ENCODE data around the gene CDH13.

The CDH13 gene

DNA sequence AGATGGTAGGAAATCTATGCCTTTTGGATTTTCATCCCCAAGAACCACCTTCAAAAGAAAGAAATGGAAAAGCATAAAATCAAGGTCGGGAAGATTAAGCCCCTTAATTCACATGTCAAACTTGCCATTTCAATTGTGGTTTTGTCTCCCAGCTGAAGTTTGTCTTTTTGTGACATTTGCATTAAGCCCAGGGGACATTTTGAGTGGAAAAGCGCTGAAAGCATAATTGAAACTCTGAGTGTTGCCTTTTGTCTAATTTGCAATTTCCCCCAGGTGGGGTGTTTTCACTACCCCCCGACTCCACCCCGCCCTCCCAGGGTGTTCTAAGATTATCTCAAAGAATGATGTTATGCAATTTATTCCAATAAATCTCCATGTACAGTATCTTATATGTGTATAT is 396.2 kb downstream of the CDH13 start:
- TF ChIP-seq POLR2AphosphoS5 (IDR thresholded peaks at IDR 0.05; ENCODE audit: borderline replicate concordance, low read depth, low read length): no peak
- TF ChIP-seq FOXP2 (optimal IDR thresholded peaks at IDR 0.05; ENCODE audit: control extremely low read depth, extremely low read length, insufficient read depth): no peak
- no peak for TF ChIP-seq EZH2 (IDR thresholded peaks at IDR 0.05)
- Histone ChIP-seq H3K9ac (ENCODE audit: insufficient read length) (no peak overlapping the region), H3K27ac (no peak overlapping the region), H3K4me3 (no peak overlapping the region), H3K36me3 (ENCODE audit: insufficient read depth, low read length) (no peaks in the 10 kb centered on the region), H3K9me3 (ENCODE audit: low read depth, low read length) (no peaks in the 10 kb centered on the region)
- DNase-seq (ENCODE audit: low read depth, low spot score): no peak

DNA sequence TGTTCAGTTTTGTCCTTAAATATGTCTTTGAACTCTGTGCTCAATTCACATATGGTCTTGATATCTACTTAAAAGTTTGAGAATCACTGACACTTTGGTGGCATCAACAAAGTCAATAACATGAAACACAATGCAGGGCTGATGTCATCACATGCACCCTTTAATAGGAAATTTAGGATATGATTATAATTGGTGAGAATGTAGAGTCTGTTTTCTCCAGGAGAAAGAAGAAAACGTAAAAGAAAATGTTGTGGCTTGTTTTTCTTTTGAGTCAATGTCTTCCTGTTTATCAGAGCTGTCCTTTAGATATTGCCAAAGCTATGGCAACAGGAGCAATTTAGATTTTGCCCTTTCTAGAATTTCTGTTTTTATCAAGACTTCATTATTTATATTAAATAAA is 396.9 kb downstream of the CDH13 start:
- H3K9ac ChIP-seq (ENCODE audit: insufficient read length): no peak overlapping the region

DNA sequence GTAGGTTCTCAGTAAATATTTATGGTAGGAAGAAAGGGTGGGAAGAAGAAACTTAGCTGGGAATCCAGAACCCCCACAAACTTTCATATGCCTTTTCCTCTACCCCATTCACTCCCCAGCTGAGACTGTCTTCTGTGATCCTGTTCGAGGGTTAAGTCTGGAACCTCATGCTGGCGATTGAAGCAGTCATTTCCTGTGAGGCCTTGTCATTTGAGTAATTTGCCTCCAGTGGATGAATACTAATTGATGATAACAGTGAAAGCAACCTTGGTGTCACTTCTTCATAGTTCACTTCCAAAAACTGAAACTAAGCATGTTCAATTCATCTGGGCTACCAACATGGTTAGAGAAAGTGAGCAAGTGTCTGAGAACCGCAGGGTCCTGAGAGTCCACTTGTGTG is 401.2 kb downstream of the CDH13 start:
- Histone ChIP-seq H3K4me3 (no peak overlapping the region), H3K27ac (no peak overlapping the region), H3K36me3 (ENCODE audit: insufficient read depth, low read length) (no peaks in the 10 kb centered on the region), H3K9ac (ENCODE audit: insufficient read length) (no peak overlapping the region), H3K9me3 (ENCODE audit: low read depth, low read length) (no peaks in the 10 kb centered on the region)
- no peak for DNase-seq (ENCODE audit: low read depth, low spot score)
- TF ChIP-seq EZH2 (IDR thresholded peaks at IDR 0.05) (no peak), POLR2AphosphoS5 (IDR thresholded peaks at IDR 0.05; ENCODE audit: borderline replicate concordance, low read depth, low read length) (no peak), FOXP2 (optimal IDR thresholded peaks at IDR 0.05; ENCODE audit: control extremely low read depth, extremely low read length, insufficient read depth) (no peak)

More for the DNA sequence above, 396.9 kb downstream of the CDH13 start:
- TF ChIP-seq POLR2AphosphoS5 (IDR thresholded peaks at IDR 0.05; ENCODE audit: borderline replicate concordance, low read depth, low read length) (no peak), FOXP2 (optimal IDR thresholded peaks at IDR 0.05; ENCODE audit: control extremely low read depth, extremely low read length, insufficient read depth) (no peak), EZH2 (IDR thresholded peaks at IDR 0.05) (no peak)
- Histone ChIP-seq H3K27ac (no peak overlapping the region), H3K9me3 (ENCODE audit: low read depth, low read length) (no peaks in the 10 kb centered on the region), H3K4me3 (no peak overlapping the region), H3K36me3 (ENCODE audit: insufficient read depth, low read length) (no peaks in the 10 kb centered on the region)
- no peak for DNase-seq (ENCODE audit: low read depth, low spot score)

DNA sequence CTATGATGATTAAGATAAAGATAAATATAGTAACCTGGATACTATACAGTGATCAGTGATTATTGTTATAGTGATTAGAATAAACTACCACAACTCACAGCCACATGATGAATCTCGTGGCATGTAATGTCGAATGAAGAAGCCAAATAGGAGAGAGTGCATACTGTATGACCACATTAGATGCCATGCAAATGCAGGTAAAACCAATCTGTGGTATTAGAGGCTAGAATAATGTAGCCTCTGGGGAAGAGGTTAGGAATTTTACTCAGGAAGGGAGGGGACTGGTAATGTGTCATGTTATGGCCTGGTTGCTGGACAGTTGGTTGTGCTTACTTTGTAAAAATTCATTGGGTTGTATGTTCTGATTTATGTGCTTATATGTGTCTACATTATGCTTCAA is 402.7 kb downstream of the CDH13 start:
- TF ChIP-seq FOXP2 (optimal IDR thresholded peaks at IDR 0.05; ENCODE audit: control extremely low read depth, extremely low read length, insufficient read depth): no peak
- no peak for TF ChIP-seq EZH2 (IDR thresholded peaks at IDR 0.05)
- TF ChIP-seq POLR2AphosphoS5 (IDR thresholded peaks at IDR 0.05; ENCODE audit: borderline replicate concordance, low read depth, low read length): no peak
- Histone ChIP-seq H3K27ac (no peak overlapping the region), H3K4me3 (no peak overlapping the region), H3K36me3 (ENCODE audit: insufficient read depth, low read length) (no peaks in the 10 kb centered on the region), H3K9me3 (ENCODE audit: low read depth, low read length) (no peaks in the 10 kb centered on the region), H3K9ac (ENCODE audit: insufficient read length) (no peak overlapping the region)
- DNase-seq (ENCODE audit: low read depth, low spot score): no peak

DNA sequence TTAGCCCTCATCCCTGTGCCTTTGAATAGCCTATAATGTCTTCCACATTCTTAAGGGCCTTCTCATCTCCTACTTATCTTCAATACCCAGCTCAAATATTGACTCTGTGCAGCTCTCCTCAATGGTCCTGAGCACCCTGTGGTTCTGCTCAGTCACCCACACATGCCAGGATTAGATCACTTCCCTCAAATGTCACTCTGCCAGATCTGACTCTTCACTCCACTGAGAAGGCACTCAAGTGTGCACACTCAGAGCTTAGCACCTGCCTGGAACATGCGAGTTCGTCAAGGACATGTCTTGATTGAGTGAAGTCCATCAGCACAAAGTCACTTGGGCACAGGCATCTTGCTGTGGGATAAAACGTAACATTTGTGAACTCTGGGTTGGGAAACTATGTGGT is 404.8 kb downstream of the CDH13 start:
- Histone ChIP-seq H3K9ac (ENCODE audit: insufficient read length) (no peak overlapping the region), H3K36me3 (ENCODE audit: insufficient read depth, low read length) (no peaks in the 10 kb centered on the region)

DNA sequence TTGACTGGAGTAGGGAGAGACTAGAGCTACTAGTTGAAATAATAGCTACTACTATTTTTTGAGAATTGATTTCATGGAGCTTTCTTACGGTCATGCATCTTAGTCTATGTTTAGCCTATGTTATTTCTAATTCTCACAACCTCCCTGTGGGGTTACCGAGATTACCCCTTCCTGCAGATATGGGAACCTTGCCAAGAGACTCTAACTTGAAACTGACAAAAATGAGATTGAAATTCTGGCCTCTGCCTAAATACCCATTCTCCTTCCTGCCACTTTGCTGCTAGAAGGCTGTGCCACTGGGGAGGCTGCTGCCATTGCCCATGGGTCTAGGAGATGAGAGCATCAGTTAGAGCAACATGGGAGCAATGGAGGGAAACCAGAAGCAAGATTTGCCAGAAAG is 410.3 kb downstream of the CDH13 start:
- DNase-seq (ENCODE audit: low read depth, low spot score): no peak
- H3K36me3 ChIP-seq (ENCODE audit: insufficient read depth, low read length): no peaks in the 10 kb centered on the region

More for the DNA sequence above, 404.8 kb downstream of the CDH13 start:
- DNase-seq (ENCODE audit: low read depth, low spot score): no peak
- H3K4me3 ChIP-seq: no peak overlapping the region
- TF ChIP-seq EZH2 (IDR thresholded peaks at IDR 0.05) (no peak), POLR2AphosphoS5 (IDR thresholded peaks at IDR 0.05; ENCODE audit: borderline replicate concordance, low read depth, low read length) (no peak), FOXP2 (optimal IDR thresholded peaks at IDR 0.05; ENCODE audit: control extremely low read depth, extremely low read length, insufficient read depth) (no peak)
- H3K27ac ChIP-seq: no peak overlapping the region
- no peaks in the 10 kb centered on the region for H3K9me3 ChIP-seq (ENCODE audit: low read depth, low read length)

DNA sequence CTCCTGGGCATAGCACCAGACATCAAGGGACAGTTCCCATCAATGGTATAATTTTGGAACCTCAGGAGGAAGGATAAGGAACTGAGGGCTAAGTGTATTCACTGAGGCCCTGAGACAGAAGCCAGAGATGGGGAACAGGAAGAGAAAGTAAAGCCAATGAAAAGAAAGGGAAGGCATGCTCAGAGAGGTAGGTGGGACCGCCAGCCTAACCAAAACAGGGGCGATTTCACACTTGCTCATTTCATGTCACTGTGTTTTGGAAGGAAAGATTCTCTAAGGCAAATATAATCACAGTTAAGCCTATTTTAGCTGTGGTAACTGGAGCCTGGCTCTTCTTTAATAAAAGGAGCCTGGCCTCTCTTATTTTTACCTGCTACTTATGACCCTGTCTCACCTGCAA is 411.1 kb downstream of the CDH13 start:
- Histone ChIP-seq H3K4me3 (no peak overlapping the region), H3K9me3 (ENCODE audit: low read depth, low read length) (no peaks in the 10 kb centered on the region), H3K9ac (ENCODE audit: insufficient read length) (no peak overlapping the region), H3K27ac (no peak overlapping the region), H3K36me3 (ENCODE audit: insufficient read depth, low read length) (no peaks in the 10 kb centered on the region)
- no peak for DNase-seq (ENCODE audit: low read depth, low spot score)
- TF ChIP-seq EZH2 (IDR thresholded peaks at IDR 0.05): no peak
- TF ChIP-seq FOXP2 (optimal IDR thresholded peaks at IDR 0.05; ENCODE audit: control extremely low read depth, extremely low read length, insufficient read depth): no peak
- no peak for TF ChIP-seq POLR2AphosphoS5 (IDR thresholded peaks at IDR 0.05; ENCODE audit: borderline replicate concordance, low read depth, low read length)

More for the DNA sequence above, 410.3 kb downstream of the CDH13 start:
- no peaks in the 10 kb centered on the region for H3K9me3 ChIP-seq (ENCODE audit: low read depth, low read length)
- no peak overlapping the region for H3K9ac ChIP-seq (ENCODE audit: insufficient read length)
- no peak overlapping the region for H3K4me3 ChIP-seq
- no peak overlapping the region for H3K27ac ChIP-seq
- TF ChIP-seq EZH2 (IDR thresholded peaks at IDR 0.05) (no peak), POLR2AphosphoS5 (IDR thresholded peaks at IDR 0.05; ENCODE audit: borderline replicate concordance, low read depth, low read length) (no peak), FOXP2 (optimal IDR thresholded peaks at IDR 0.05; ENCODE audit: control extremely low read depth, extremely low read length, insufficient read depth) (no peak)

DNA sequence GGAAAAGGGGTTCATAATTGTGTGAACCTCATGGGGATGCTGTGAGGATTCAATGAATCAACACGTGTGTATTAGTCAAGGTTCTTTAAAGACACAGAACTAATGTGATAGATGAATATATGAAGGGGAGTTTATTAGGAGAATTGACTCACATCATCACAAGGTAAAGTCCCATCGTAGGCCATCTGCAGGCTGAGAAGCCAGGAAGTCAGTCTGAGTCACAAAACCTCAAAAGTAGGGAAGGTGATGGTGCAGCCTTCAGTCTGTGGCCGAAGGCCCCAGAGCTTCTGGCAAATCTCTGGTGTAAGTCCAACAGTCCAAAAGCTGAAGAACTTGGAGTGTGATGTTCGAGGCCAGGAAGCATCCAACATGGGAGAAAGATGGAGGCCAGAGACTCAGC is 413.4 kb downstream of the CDH13 start:
- TF ChIP-seq EZH2 (IDR thresholded peaks at IDR 0.05): no peak
- no peak for TF ChIP-seq POLR2AphosphoS5 (IDR thresholded peaks at IDR 0.05; ENCODE audit: borderline replicate concordance, low read depth, low read length)
- no peak for TF ChIP-seq FOXP2 (optimal IDR thresholded peaks at IDR 0.05; ENCODE audit: control extremely low read depth, extremely low read length, insufficient read depth)
- Histone ChIP-seq H3K4me3 (no peak overlapping the region), H3K27ac (no peak overlapping the region), H3K9me3 (ENCODE audit: low read depth, low read length) (no peaks in the 10 kb centered on the region), H3K9ac (ENCODE audit: insufficient read length) (no peak overlapping the region), H3K36me3 (ENCODE audit: insufficient read depth, low read length) (no peaks in the 10 kb centered on the region)
- no peak for DNase-seq (ENCODE audit: low read depth, low spot score)

DNA sequence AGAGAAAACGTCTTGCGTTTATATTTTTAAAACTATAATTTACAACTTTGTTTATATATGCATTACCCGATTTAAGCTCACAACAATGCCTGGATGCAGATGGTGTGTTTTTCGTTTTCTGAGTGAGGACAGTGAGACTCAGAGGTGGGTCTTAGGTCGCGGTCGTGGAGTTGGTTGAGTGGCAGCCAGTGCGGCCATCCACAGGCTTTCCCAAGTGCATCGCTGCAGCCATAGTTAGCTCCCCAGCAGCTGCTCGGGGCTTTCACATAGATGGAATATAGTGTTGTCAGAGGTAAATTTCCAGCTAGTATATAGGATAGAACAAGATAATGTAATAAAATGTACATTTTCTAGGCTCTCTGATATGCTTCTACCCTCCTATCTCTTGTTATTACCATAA is 417.8 kb downstream of the CDH13 start:
- DNase-seq (ENCODE audit: low read depth, low spot score): no peak
- H3K36me3 ChIP-seq (ENCODE audit: insufficient read depth, low read length): no peaks in the 10 kb centered on the region
- no peaks in the 10 kb centered on the region for H3K9me3 ChIP-seq (ENCODE audit: low read depth, low read length)
- no peak for TF ChIP-seq FOXP2 (optimal IDR thresholded peaks at IDR 0.05; ENCODE audit: control extremely low read depth, extremely low read length, insufficient read depth)
- TF ChIP-seq POLR2AphosphoS5 (IDR thresholded peaks at IDR 0.05; ENCODE audit: borderline replicate concordance, low read depth, low read length): no peak
- no peak for TF ChIP-seq EZH2 (IDR thresholded peaks at IDR 0.05)
- H3K4me3 ChIP-seq: no peak overlapping the region
- no peak overlapping the region for H3K27ac ChIP-seq
- no peak overlapping the region for H3K9ac ChIP-seq (ENCODE audit: insufficient read length)

All from SK-N-MC (cell line).